ENCODE results near the gene SOD2.
"Not testable (repeated sequence)": the region's sequence is repeated elsewhere in the genome, so short reads cannot be mapped to it uniquely, and the experiment has no call there.

The SOD2 gene

DNA sequence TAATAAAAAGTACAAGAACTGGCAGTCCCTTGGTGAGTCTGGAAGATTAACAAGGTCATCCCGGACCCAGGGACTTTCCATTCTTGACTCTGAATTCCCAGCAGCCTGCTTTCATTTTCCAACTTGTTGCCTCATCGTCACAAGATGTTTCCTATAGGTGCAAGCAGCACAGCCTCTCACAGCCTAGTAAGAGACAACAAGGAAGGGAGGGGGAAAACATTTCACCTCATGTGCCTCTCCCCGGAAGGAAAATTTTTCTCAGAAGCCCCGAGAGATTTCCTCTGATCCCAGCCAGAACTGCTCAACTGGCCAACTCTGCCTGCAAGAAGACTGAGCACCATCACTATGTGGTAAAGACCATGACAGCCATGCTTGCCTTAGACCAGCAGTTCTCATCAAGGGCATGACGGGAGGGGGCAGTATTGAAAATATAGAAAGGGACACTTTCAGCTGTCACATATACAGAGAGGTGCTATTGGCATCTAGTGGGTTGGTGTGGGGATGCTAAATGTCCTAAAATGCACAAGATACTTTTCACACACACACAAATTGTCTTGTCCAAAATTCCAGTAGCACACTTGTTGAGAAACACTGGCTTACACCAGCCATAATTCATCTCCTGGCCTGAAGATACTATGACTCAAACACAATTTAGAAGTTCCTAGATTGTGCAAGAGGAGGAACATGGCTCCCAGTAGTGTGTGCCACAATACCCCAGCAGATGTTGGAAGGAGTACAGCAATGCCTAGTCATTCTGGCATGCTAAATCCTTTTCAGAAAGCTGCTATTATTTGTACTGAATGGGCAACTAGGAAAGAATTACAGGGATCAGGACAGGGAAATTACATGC lies 23.4 kb upstream of the SOD2 start:
- DNase-seq (ENCODE audit: low spot score): no peak

DNA sequence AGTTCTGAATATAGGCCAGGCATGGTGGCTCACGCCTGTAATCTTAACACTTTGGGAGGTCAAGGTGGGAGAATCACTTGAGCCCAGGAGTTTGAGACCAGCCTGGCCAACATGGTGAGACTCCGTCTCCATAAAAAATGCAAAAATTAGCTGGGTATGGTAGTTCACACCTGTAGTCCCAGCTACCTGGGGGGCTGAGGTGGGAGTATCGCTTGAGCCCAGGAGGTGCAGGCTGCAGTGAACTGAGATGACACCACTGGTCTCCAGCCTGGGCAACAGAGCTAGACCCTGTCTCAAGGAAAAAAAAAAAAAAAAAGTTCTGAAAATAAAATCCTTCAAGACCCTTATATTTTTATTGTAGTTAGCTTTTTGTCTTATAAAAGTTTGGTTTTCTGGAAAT lies 22.6 kb upstream of the SOD2 start:
- no peak for DNase-seq (ENCODE audit: low spot score)

DNA sequence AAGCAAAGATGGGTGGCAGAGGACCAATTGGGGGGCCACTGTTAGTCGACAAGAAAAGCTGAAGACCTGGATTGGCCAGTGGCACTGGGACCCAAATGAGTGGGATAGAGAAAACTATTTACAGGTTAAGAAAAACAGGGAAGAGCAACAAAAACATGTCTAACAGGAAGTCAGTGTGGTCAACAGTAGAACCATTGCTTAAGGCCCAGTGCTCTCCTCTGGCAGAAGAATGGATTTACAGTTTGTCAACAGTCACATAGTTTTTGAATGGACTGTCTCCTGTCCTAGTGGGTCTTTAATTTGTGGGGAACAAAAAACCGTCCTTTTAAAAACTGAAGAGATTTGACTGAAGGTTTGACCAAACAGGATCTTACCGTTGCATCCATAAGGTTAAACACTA lies 22.1 kb upstream of the SOD2 start:
- DNase-seq (ENCODE audit: low spot score): no peak

DNA sequence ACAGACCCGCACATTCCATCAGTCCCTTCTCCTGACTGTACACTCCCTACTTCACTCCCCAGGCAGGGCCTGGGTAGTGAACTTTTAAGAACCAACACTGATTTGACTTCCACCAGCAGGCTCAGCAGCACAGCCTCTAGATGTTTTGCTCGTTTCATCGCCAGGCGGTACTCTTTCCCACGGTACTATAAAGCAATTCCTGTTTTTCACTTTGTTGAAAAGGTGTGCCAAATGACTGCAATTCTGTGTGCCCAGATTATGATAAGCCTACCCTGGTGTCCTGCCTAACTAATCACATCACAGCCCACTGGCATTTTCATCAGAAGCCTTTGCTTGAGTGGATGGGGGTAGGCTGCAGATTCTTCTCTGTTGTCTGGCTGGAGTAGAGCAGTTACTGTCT lies 21.4 kb upstream of the SOD2 start:
- DNase-seq (ENCODE audit: low spot score): no peak

DNA sequence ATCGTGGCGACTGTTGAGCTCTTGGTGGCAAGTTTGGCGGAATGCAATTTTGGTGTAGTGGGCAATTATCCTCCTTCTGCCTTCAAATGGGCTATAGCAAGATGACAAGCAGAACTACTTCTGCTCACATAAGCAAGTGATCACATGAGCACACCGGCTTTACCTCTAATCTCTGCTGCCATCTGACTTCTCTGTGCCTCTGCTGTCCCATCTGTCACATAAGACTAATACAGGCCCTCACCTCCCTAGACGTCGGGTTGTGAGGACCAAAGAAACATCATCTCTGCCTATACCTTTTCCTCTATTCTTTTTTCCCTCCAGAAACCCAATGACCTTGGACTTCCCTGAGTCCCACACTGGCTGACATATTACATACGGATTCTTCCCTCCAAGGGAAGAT lies 20.9 kb upstream of the SOD2 start:
- DNase-seq (ENCODE audit: low spot score): no peak

DNA sequence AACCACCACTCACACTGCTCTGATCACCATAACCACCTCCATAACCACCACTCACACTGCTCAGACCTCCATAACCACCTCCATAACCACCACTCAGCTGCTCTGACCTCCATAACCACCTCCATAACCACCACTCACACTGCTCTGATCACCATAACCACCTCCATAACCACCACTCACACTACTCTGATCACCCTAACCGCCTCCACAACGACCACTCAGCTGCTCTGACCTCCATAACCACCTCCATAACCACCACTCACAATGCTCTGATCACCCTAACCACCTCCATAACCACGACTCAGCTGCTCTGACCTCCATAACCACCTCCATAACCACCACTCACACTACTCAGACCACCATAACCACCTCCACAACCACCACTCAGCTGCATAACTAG lies 19.3 kb upstream of the SOD2 start:
- DNase-seq (ENCODE audit: low spot score): not testable (repeated sequence)

DNA sequence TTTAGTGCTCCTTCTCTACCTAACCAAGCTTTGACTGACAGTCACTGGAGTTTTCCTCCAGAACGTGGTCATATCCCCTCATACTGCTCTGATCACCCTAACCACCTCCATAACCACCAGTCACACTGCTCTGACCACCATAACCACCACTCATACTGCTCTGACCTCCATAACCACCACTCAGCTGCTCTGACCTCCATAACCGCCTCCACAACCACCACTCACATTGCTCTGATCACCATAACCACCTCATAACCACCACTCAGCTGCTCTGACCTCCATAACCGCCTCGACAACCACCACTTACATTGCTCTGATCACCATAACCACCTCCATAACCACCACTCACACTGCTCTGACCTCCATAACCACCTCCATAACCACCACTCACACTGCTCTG lies 17.6 kb upstream of the SOD2 start:
- not testable (repeated sequence) for DNase-seq (ENCODE audit: low spot score)

DNA sequence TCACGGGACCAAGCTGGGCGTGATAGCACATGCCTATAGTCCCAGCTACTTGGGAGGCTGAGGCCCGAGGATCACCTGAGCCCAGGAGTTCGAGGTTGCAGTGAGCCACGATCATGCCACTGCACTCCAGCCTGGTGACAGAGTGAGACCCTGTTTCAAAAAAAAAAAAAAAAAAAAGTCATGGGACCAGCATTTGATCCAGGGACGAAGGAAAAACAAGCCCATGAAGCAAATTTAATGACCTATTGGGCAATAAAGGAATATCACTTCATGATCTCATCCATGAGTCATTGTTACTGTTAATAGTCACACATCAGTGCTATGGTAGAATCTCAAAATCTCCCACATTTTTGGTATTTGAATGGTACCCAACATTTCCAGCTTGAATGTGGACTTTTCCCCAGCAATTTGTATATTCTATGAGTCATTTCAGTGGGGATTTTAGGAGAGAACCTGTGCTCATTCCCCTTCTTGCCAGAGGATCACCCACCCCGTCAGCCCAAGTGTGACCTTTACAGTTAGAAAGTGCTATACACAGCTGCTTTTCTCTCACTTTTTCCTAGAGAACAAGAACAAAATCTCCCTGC lies 8.5 kb upstream of the SOD2 start:
- no peak for DNase-seq (ENCODE audit: low spot score)

DNA sequence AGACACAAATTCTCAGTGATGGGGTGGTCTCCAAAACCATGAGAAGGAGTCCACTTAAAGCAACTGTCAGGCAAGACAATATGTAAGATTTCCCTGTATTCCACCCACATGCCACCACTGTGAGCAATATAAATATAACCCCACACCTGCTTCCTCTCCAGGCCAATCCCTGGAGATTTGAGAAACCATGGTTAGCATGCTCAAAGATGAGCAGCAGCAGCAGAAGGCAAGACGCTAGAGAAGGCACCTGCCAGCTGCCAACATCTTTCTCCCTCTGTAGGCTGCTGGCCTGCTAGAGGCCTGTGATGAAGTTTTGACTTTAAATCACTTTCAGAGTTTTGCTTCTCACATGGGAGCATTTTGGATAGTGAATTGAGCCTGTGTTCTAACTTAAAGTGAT lies 7.9 kb upstream of the SOD2 start:
- DNase-seq (ENCODE audit: low spot score): peak; percentile 12

DNA sequence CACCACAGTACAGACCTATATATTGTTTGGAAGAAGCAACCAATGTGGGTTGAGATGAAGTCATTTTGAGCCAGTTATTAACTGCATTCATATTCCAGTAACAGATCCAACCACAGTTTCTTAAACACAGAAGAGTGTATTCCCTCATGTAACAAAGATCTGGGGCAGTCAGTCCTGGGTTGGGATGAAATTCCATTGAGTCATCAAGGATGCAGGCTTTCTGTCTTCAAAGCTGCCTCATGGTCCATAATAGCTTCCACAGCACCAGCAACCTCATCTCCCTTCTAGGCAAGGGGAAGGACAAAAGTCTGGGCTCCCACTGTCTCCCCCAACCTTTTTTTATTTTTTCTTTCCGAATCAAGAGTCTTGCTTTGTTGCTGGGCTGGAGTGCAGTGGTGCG lies 2.9 kb upstream of the SOD2 start:
- DNase-seq (ENCODE audit: low spot score): no peak

DNA sequence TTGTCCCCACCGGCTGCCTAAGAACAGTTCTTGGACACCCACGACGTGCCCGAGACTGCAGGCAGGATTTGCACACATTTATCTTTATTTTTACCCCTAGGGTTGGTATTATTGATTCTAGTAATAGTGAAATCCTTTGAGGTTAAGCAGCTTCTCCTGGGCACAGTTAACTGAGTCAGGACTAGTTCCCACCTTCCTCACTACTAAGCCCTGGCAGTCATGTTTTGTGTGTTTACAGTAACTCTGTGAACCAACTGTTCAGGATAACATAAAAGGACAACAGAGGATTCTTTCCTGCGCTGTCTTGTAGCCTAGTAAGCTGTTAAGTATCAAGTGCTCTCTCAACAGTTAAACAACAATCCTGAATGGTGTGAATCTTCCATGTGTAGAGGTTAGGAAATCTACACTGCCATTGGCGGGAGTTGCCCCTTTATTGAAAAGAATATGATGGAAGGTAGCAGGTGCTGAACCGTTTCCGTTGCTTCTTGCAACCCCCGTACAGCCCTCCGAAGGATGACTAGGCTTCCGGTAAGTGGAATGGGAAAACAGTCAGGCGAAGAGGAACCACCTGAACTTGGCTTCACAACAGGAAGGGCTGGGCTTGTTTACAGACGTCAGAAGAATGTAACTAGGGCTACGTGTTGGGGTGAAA lies 979 bp upstream of the SOD2 start:
- DNase-seq (ENCODE audit: low spot score): peak; percentile 42

DNA sequence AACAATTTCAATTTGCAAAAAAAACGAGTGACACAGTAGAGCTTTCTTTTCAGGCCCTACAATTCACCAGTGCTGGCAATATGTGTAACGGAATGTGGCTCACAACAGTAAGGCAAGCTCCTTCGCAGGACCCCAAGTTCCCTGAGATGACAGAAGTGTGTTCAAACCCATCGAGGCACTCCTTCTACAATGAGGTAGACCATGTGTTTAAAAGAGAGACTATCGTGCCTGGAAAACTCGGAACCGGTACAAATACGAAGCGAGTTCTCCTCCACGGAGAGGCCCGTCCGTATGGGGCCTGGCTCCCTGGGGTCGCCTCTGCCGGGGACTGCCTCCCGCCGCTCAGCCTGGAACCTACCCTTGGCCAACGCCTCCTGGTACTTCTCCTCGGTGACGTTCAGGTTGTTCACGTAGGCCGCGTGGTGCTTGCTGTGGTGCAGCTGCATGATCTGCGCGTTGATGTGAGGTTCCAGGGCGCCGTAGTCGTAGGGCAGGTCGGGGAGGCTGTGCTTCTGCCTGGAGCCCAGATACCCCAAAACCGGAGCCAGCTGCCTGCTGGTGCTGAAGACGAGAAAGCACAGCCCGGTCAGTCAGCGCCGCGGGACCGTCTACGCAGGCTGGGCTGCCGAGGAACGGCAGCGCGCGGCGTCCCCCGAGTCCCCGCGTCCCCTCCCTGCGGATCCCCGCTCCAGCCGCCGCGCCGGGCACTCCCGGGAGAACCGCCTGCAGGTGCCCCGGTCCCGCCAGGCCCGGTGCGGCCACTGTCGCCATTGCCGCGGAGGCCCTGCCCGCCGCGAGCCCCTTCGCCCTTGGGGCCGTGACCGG lies 526 bp downstream of the SOD2 start:
- DNase-seq (ENCODE audit: low spot score): peak; percentile 59

DNA sequence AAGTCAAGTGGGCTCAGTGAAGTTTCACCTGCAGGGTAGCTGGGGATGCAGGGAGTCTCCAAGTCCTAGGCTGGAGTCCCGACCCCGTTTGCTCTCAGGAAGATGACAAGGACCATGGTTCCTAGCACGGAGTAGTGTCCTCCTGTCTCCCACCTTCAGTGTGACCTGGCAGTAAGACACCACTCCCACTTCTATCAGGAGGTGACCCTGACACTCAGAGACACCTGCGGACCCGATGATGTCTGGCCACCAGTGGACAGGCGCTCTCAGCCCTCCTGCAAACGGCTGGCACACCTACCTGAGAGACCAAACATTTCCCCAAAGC lies 1.1 kb downstream of the SOD2 start:
- no peak for DNase-seq (ENCODE audit: low spot score)

DNA sequence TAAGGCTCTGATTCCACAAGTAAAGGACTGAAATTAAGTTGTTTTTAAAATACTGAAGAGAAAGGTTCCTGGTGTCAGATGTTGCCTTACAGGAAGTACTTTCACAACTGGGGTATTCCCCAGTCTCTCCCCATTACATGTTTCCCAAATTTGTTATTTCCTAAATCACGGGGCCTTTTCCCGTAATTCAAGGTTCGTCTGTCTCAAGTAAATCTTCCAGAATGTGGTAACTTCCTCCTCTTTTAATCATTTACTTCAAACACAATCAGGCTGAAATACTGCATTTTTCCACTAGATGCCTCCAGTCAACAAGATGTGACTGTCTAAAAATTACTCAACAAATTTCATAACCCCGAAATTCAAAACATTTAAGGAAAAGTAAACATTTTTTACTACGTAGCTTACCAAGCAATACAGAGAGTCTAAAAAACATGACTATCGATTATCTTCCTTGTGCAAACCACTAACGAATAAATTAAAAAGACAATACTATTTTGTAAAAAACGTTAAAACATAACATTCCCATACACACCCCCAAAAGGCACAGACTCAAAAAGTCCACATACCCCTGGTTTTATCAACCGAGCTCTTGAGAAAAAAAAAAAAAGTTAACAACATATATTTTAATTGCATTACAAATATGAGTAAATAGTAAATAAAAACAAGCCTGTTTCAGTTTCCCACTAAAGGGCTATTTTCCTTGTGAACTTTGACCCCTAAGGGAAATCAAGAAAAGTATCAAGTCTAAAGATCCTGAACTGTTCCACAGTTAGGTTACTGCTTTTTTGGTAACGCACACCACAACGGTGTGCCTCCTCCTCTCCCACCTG lies 1.7 kb downstream of the SOD2 start:
- DNase-seq (ENCODE audit: low spot score): peak; percentile 57

DNA sequence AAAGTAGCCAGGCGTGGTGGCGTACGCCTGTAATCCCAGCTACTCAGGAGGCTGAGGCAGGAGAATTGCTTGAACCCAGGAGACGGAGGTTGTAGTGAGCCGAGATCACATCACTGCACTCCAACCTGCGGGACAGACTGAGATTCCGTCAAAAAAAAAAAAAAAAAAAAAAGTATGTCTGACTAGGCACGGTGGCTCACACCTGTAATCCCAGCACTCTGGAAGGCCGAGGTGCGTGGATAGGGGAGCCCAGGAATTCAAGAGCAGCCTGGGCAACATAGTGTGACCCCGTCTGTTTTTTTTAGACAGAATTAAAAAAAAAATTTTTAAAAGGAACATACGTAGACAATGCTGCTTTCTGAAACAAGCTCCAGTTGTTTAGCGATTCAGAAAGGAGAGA lies 2.9 kb downstream of the SOD2 start:
- DNase-seq (ENCODE audit: low spot score): not testable (repeated sequence)

DNA sequence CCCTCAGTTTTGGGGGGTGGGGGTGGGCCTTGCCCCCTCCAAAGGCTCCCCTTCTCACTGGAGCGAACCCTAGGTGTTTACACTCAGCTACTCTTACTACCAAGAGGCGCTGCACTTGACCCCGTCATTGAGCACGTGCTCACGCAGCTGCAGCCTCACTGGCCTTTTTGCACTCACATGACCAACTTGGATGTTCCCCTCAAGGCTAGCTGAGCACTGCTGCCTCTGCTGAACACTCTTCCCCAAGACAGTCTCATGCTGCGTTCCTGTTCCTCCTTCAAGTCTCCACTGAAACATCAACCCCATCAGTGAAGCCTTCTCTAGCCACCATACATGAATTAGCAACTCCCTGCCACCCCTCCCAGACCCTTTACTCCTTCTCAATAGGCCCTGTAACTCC lies 4.0 kb downstream of the SOD2 start:
- no peak for DNase-seq (ENCODE audit: low spot score)

DNA sequence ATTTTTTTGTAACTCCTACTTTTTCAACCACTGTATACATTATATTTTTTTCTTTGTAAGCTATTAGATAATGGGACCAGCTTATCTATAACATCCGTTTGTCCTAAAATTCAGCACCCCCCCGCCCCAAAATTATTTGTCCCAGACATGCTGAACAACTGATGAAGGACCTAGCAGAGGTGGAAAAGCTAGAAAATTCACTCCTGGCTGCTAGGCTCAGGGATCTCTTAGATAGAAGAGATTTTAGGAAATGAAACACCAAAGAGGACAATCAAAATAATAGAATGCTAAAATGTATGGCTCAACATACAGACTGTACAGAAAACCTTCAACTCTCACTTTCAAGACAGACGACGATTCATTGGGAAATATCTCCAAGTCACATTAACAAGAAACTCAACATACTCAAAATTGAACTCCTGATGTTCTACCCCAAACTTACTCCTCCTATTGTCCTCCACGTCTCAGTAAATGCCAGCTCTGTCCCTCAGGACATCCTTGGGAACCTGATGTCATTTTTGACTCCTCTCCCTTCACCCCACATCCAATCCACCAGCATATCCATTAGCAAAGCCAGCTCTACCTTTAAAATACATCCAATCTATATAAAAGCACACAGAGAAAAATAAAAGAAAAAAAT lies 4.7 kb downstream of the SOD2 start:
- no peak for DNase-seq (ENCODE audit: low spot score)

DNA sequence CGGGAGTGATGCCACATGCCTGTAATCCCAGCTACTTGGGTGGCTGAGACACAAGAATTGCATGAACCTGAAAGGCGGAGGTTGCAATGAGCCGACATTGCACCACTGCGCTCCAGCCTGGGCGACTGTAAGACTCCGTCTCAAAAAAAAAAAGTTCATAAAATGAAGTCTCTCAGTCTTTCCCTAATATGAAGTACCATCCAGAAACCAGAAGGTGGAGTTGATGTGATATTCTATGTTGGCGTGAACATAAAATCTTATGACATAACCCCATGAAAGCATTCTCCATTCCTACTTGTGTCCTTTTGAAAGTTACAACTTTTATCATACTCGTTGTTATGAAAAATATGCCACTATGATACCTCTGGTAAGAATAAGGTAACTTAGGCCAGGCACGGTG lies 5.7 kb downstream of the SOD2 start:
- no peak for DNase-seq (ENCODE audit: low spot score)

DNA sequence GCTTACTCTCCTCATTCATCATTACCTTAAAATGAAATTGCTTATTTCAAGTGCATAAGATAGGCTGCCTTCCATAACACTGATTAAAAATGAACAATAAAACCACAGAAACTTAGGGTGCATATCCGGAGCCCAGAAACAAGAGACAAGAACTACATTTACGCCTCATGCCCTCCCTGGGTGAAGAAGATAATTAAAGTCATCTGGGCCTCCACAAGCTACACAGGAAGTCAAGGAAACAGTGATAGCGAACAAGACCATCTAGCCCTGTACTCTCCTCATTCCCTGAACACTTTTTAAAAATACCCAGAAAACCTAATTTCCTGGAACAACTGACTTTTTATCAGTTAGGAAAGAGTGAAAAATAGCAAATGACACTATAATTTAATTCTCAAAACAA lies 6.3 kb downstream of the SOD2 start:
- no peak for DNase-seq (ENCODE audit: low spot score)

DNA sequence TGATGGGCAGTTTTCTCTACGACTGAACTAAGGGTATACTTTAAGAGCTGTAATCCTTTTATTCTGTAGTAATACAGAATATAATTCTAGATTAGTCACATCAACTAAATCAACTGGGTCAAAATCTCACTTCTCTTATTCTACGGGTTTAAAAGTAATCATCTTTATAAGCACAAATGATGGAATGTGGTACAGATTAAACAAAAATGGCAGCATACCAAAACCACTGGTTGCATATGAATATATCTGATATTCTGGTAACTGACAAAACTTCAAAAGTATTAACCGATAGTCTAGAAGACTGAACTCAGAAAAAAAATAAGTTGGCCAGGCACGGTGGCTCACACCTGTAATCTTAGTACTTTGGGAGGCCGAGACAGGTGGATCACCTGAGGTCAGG lies 7.0 kb downstream of the SOD2 start:
- no peak for DNase-seq (ENCODE audit: low spot score)

DNA sequence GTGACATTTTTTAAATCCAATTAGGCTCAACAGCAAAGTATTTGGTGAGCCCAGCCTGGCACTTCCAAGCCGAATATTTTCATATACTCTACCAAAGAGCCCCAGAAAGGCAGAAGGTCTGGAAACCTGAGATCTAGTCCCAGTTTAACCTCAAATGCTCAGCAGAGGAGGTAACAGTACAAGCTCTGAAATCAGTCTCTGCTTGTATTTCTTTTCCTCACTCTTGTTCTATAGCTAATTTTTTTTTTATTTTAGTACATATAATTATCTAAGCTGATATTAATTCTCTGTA lies 9.1 kb downstream of the SOD2 start:
- no peak for DNase-seq (ENCODE audit: low spot score)

DNA sequence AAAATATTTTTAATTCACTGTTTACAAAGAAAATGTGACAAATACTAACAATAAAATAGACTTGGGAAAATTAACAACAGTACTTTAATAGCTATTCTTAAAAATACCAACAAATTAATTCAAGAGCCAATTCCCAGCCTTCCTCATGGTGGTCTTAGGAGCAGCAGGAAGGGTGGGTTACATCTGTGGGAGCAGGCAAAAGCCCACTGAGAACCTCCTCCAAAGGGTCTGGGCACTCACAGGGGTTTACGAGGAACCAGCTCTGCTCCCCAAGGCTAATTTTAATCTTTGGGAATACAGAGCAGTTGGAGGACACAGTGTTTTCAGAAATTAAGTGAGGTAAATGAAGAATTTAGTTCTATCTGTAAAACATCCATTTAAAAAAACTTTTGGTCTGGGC lies 10.2 kb downstream of the SOD2 start:
- DNase-seq (ENCODE audit: low spot score): no peak
